Skin of body (tissue), 1 donor: ENCODE data around the gene STAT5A. TPM values are rescaled to one million over a fixed set of nuclear protein-coding genes. Genes with fewer than 3 reads are reported as not detected.

ENCODE experiments used
- total RNA-seq: library from RNA; depleted of rRNA; stranded (reverse); fragments of >200 nt; gene quantifications from one replicate; pipeline ENCODE4 v1.2.3, GENCODE V29; 2014

Gene STAT5A
- total RNA-seq, 1 donor from 2014 or later: 27.8 TPM

Other genes with a start within 250 kb of the STAT5A start
- 1.8 TPM for gene C17orf113, start 237.9 kb upstream of the STAT5A start, total RNA-seq
- gene ZNF385C, start 190.0 kb upstream of the STAT5A start, total RNA-seq: 1.3 TPM
- 5.4 TPM for gene DHX58, start 175.8 kb upstream of the STAT5A start, total RNA-seq
- 19.2 TPM for gene KAT2A, start 167.1 kb upstream of the STAT5A start, total RNA-seq
- not detected for gene HSPB9, start 165.7 kb upstream of the STAT5A start, total RNA-seq
- 38.8 TPM for gene RAB5C, start 133.5 kb upstream of the STAT5A start, total RNA-seq
- not detected for gene KCNH4, start 107.4 kb upstream of the STAT5A start, total RNA-seq
- gene HCRT, start 103.0 kb upstream of the STAT5A start, total RNA-seq: not detected
- 5.4 TPM for gene GHDC, start 94.0 kb upstream of the STAT5A start, total RNA-seq
- 35.6 TPM for gene STAT5B, start 12.1 kb upstream of the STAT5A start, total RNA-seq
- 107 TPM for gene STAT3, start 99.9 kb downstream of the STAT5A start, total RNA-seq
- gene CAVIN1, start 134.8 kb downstream of the STAT5A start, total RNA-seq: 178 TPM
- 84.6 TPM for gene ATP6V0A1, start 170.4 kb downstream of the STAT5A start, total RNA-seq
- gene NAGLU, start 247.7 kb downstream of the STAT5A start, total RNA-seq: 9.5 TPM